Activated CD4-positive, alpha-beta T cell treated with anti-CD3 and anti-CD28 coated beads, Interleukin-2, amount 50 U/mL, for 16 hours (primary cell): ENCODE measurements around the gene TMEM108.

Experiments
- DNase-seq: peaks from one replicate; pipeline ENCODE4 v3.0.0-alpha.2; 2020

Gene TMEM108

GRCh38 chr3:133366921-133367320 is 328.7 kb downstream of the TMEM108 start:
- DNase-seq = no peak

- DNase-seq = no peak
Observed at GRCh38 chr3:133367403-133367802, 329.2 kb downstream of the TMEM108 start.

GRCh38 chr3:133367956-133368355 is 329.8 kb downstream of the TMEM108 start:
- no peak for DNase-seq

- DNase-seq = no peak
Observed at GRCh38 chr3:133368371-133369067, 330.3 kb downstream of the TMEM108 start.

- DNase-seq = no peak
Observed at GRCh38 chr3:133369068-133369440, 330.9 kb downstream of the TMEM108 start.

GRCh38 chr3:133371181-133371580 is 333.0 kb downstream of the TMEM108 start:
- DNase-seq = no peak

GRCh38 chr3:133371676-133372075 is 333.5 kb downstream of the TMEM108 start:
- no peak for DNase-seq

- DNase-seq = no peak
Observed at GRCh38 chr3:133374708-133375402, 336.7 kb downstream of the TMEM108 start.

GRCh38 chr3:133375403-133375745 is 337.2 kb downstream of the TMEM108 start:
- DNase-seq = no peak

GRCh38 chr3:133376810-133377209 is 338.6 kb downstream of the TMEM108 start:
- no peak for DNase-seq

- peak; percentile 14 for DNase-seq
Observed at GRCh38 chr3:133377396-133377795, 339.2 kb downstream of the TMEM108 start.

GRCh38 chr3:133379926-133380325 is 341.7 kb downstream of the TMEM108 start:
- DNase-seq = no peak

GRCh38 chr3:133380481-133381225 is 342.5 kb downstream of the TMEM108 start:
- DNase-seq = no peak

- no peak for DNase-seq
Observed at GRCh38 chr3:133381346-133382109, 343.3 kb downstream of the TMEM108 start.

- no peak for DNase-seq
Observed at GRCh38 chr3:133383175-133383574, 345.0 kb downstream of the TMEM108 start.

GRCh38 chr3:133383741-133384140 is 345.6 kb downstream of the TMEM108 start:
- no peak for DNase-seq

- DNase-seq = peak; percentile 39
Observed at GRCh38 chr3:133384331-133385027, 346.3 kb downstream of the TMEM108 start.

GRCh38 chr3:133386876-133387275 is 348.7 kb downstream of the TMEM108 start:
- no peak for DNase-seq

GRCh38 chr3:133387341-133387740 is 349.1 kb downstream of the TMEM108 start:
- DNase-seq = no peak

GRCh38 chr3:133388696-133389395 is 350.7 kb downstream of the TMEM108 start:
- DNase-seq = no peak

GRCh38 chr3:133390715-133391114 is 352.5 kb downstream of the TMEM108 start:
- DNase-seq = no peak

GRCh38 chr3:133393204-133393603 is 355.0 kb downstream of the TMEM108 start:
- no peak for DNase-seq
